Subcutaneous abdominal adipose tissue (tissue), 5 donors: Measurements from ENCODE around the gene KCNH2.
A peak's percentile ranks its signal among the peaks of the same experiment; 100 is the strongest.

Experiments used
- H3K27ac ChIP-seq: one replicate; pipeline ENCODE4 v1.7.0; 2013; ENCODE audit warnings: low read depth, mild to moderate bottlenecking, inconsistent platforms, low read length, moderate library complexity
- H3K27me3 ChIP-seq, 5 donors: one replicate each; pipeline ENCODE4 v1.7.0; 2013; ENCODE audit warnings: low read length in 5 of 5, inconsistent platforms in 1 of 5; ENCODE audit not compliant: control insufficient read depth in 5 of 5, insufficient read depth in 4 of 5
- H3K36me3 ChIP-seq, 5 donors: one replicate each; pipeline ENCODE4 v1.7.0; 2013; ENCODE audit warnings: low read length in 5 of 5; ENCODE audit not compliant: control insufficient read depth in 5 of 5, insufficient read depth in 5 of 5
- H3K4me1 ChIP-seq, 5 donors: one replicate each; pipeline ENCODE4 v1.7.0; 2013; ENCODE audit warnings: low read length in 5 of 5, mild to moderate bottlenecking in 3 of 5, moderate library complexity in 1 of 5; ENCODE audit not compliant: control insufficient read depth in 5 of 5, insufficient read depth in 5 of 5
- H3K4me3 ChIP-seq, 5 donors: one replicate each; pipeline ENCODE4 v1.7.0; 2013; ENCODE audit warnings: low read length in 5 of 5, low read depth in 1 of 5
- H3K9ac ChIP-seq, 5 donors: one replicate each; pipeline ENCODE4 v1.7.0; 2013; ENCODE audit warnings: low read length in 5 of 5, mild to moderate bottlenecking in 4 of 5, moderate library complexity in 3 of 5
- H3K9me3 ChIP-seq, 5 donors: one replicate each; pipeline ENCODE4 v1.7.0; 2013; ENCODE audit warnings: low read length in 5 of 5; ENCODE audit not compliant: control insufficient read depth in 5 of 5
- donor health status: healthy.
- donor health status: healthy.
- donor health status: healthy.
- donor health status: healthy.
- donor health status: healthy.

Gene KCNH2

GRCh38 chr7:150997817-150998216 lies 19.7 kb upstream of the KCNH2 start:
- Histone ChIP-seq H3K36me3 (peaks cover 0 to 27% (median 24%) of the 10 kb centered on the region in 5 donors), H3K9ac (no peak overlapping the region), H3K4me1 (peaks cover 2 to 41% (median 26%) of the 10 kb centered on the region in 5 donors), H3K27ac (no peak overlapping the region), H3K4me3 (no peak overlapping the region), H3K9me3 (no peaks in the 10 kb centered on the region), H3K27me3 (peaks cover 0 to 6% (median 0%) of the 10 kb centered on the region in 5 donors)

DNA sequence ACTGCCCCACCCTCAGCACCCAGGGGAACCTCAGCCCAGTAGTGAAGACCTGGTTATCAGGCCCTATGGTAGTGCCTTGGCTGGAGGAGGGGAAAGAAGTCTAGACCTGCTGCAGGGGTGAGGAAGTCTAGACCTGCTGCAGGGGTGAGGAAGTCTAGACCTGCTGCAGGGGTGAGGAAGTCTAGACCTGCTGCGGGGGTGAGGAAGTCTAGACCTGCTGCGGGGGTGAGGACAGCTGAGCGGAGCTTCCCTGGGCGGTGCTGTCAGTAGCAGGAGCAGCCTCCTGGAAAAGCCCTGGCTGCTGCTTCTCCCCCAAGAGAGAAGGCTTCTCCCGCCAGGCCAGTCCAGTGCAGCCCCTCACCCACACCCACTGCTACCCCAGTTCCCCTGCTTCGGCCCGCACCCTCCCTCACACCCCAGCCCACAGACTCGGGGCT lies 19.0 kb upstream of the KCNH2 start:
- H3K4me3 ChIP-seq: peak overlapping the region in 1 of 5 donors; percentile 11

GRCh38 chr7:150996376-150997074 lies 18.4 kb upstream of the KCNH2 start:
- no peak overlapping the region for H3K27ac ChIP-seq
- H3K4me1 ChIP-seq: peaks cover 2 to 43% (median 26%) of the 10 kb centered on the region in 5 donors
- peaks cover 0 to 6% (median 0%) of the 10 kb centered on the region in 5 donors for H3K27me3 ChIP-seq
- no peaks in the 10 kb centered on the region for H3K9me3 ChIP-seq
- peaks cover 0 to 17% (median 17%) of the 10 kb centered on the region in 5 donors for H3K36me3 ChIP-seq
- H3K4me3 ChIP-seq: peak overlapping the region in 1 of 5 donors; percentile 11
- H3K9ac ChIP-seq: no peak overlapping the region

More for the DNA sequence above, 19.0 kb upstream of the KCNH2 start:
- Histone ChIP-seq H3K27ac (no peak overlapping the region), H3K9me3 (no peaks in the 10 kb centered on the region), H3K27me3 (peaks cover 0 to 6% (median 0%) of the 10 kb centered on the region in 5 donors), H3K4me1 (peaks cover 2 to 43% (median 26%) of the 10 kb centered on the region in 5 donors), H3K36me3 (peaks cover 0 to 22% (median 21%) of the 10 kb centered on the region in 5 donors), H3K9ac (no peak overlapping the region)

DNA sequence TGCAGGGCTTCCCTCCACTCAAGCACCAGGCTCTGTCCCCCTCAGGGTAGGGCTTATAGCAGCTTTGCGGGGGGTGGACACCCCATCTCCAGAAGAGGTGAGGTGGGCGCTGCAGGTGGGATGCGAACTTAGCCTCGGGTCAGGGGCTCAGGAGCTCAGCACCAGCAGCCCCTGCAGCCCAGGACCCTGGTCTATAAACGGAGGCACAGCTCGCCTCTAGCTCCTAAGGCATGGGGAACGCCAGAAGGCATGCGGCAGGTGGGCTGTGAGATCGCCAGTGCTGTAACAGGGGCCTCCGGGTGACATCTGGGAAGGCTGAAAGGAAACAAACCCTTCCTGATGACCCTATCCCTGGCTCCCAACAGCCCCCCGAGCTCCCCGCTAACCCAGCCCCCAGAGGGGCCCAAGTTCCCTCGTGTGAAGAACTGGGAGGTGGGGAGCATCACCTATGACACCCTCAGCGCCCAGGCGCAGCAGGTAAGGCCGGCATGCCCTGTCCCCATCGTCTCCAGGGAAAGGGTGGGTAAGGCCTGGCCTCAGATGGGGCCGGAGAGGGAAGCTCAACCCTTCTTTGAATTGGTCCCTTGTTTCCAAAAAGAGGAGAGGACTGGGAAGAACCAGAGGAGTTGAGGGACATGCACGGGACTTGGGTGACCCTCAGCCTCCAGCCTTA lies 16.9 kb upstream of the KCNH2 start:
- H3K4me3 ChIP-seq: peak overlapping the region in 4 of 5 donors; percentile 44 to 67 (median 62)

DNA sequence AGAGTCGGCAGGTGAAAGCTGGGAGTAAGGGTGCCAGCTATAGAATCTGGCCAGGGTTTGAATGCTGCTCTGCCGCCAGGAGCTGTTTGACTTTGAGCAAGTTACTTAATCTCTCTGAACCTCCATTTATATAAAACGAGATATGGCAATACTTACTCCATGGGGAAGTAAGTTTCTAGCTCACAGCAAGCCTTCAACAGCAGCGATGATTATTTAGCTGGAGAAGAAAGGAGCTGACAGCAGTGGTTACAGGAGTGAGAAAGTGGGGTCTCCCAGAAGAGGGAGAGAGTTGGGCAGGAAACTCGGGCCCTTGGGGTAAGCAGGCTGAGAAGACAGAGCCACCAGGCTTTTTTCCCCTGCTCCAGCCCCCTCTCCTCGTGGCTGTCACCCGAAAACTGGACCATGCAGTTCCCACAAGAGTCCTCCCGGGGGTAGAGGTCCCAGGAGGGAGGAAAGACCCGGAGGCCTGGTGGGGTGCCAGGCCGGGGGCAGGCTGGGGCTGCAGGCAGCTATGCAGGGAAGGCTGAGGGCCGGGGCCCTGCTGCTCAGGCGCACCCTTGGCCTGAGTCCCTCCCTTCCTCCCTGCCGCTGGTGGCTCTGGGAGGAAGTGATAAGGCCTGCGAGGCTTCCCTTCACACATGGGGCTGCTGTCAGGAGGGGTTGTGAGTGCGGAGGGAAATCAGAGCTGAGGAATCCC lies 16.2 kb upstream of the KCNH2 start:
- Histone ChIP-seq H3K27ac (peak overlapping the region; percentile 67), H3K27me3 (peaks cover 0 to 6% (median 0%) of the 10 kb centered on the region in 5 donors), H3K9ac (peak overlapping the region in 4 of 5 donors; percentile 38 to 62 (median 46)), H3K9me3 (peaks cover 0 to 15% (median 0%) of the 10 kb centered on the region in 5 donors), H3K4me1 (peaks cover 4 to 52% (median 33%) of the 10 kb centered on the region in 5 donors), H3K4me3 (peak overlapping the region in 4 of 5 donors; percentile 44 to 67 (median 62)), H3K36me3 (peaks cover 0 to 16% (median 9%) of the 10 kb centered on the region in 5 donors)

More for the DNA sequence above, 16.9 kb upstream of the KCNH2 start:
- Histone ChIP-seq H3K36me3 (peaks cover 0 to 16% (median 9%) of the 10 kb centered on the region in 5 donors), H3K4me1 (peaks cover 2 to 45% (median 26%) of the 10 kb centered on the region in 5 donors), H3K27me3 (peaks cover 0 to 6% (median 0%) of the 10 kb centered on the region in 5 donors), H3K9ac (peak overlapping the region in 4 of 5 donors; percentile 38 to 53 (median 40)), H3K9me3 (peaks cover 0 to 11% (median 0%) of the 10 kb centered on the region in 5 donors), H3K27ac (no peak overlapping the region)

DNA sequence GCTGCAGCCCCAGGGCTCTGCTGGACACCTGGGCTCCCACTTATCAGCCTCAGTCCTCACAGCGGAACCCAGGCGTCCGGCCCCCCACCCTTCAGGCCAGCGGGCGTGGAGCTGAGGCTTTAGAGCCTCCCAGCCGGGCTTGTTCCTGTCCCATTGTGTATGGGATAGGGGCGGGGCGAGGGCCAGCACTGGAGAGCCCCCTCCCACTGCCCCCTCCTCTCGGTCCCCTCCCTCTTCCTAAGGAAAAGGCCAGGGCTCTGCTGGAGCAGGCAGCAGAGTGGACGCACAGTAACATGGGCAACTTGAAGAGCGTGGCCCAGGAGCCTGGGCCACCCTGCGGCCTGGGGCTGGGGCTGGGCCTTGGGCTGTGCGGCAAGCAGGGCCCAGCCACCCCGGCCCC lies 15.4 kb upstream of the KCNH2 start:
- H3K27me3 ChIP-seq: peaks cover 0 to 7% (median 0%) of the 10 kb centered on the region in 5 donors
- H3K9ac ChIP-seq: peak overlapping the region in 2 of 5 donors; percentile 53 to 62
- peak overlapping the region in 3 of 5 donors; percentile 58 to 67 (median 65) for H3K4me3 ChIP-seq
- peaks cover 0 to 10% (median 7%) of the 10 kb centered on the region in 5 donors for H3K36me3 ChIP-seq
- H3K4me1 ChIP-seq: peaks cover 4 to 59% (median 41%) of the 10 kb centered on the region in 5 donors
- peak overlapping the region; percentile 67 for H3K27ac ChIP-seq
- peaks cover 0 to 15% (median 0%) of the 10 kb centered on the region in 5 donors for H3K9me3 ChIP-seq

- Histone ChIP-seq H3K9me3 (peaks cover 0 to 15% (median 0%) of the 10 kb centered on the region in 5 donors), H3K27me3 (peaks cover 0 to 7% (median 3%) of the 10 kb centered on the region in 5 donors), H3K36me3 (peaks cover 0 to 4% (median under 1%) of the 10 kb centered on the region in 5 donors), H3K27ac (peak overlapping the region; percentile 67), H3K4me3 (peak overlapping the region in 2 of 5 donors; percentile 6 to 65), H3K9ac (no peak overlapping the region), H3K4me1 (peaks cover 4 to 63% (median 45%) of the 10 kb centered on the region in 5 donors)
Observed at GRCh38 chr7:150992833-150993302, 14.7 kb upstream of the KCNH2 start.

GRCh38 chr7:150992051-150992640 lies 14.0 kb upstream of the KCNH2 start:
- no peaks in the 10 kb centered on the region for H3K36me3 ChIP-seq
- peaks cover 4 to 56% (median 39%) of the 10 kb centered on the region in 5 donors for H3K4me1 ChIP-seq
- H3K27me3 ChIP-seq: peaks cover 0 to 7% (median 3%) of the 10 kb centered on the region in 5 donors
- no peak overlapping the region for H3K4me3 ChIP-seq
- peaks cover 0 to 15% (median 0%) of the 10 kb centered on the region in 5 donors for H3K9me3 ChIP-seq
- no peak overlapping the region for H3K9ac ChIP-seq
- no peak overlapping the region for H3K27ac ChIP-seq
